C4-2B (cell line): Measurements from ENCODE around the gene RAB36.

Experiments used
- H3K27ac ChIP-seq: fragments of 450-650 bp; 2 replicates; pipeline ENCODE4 v1.5.1; 2017
- ZFX ChIP-seq: fragments of 450-650 bp; IDR thresholded peaks from 2 replicates; pipeline ENCODE4 v1.6.1; 2017
- TF ChIP-seq, protein P1 (sequence below): fragments of 450-650 bp; conservative IDR thresholded peaks from 2 replicates; pipeline ENCODE4 v1.5.1; 2017; ENCODE audit warnings: mild to moderate bottlenecking

Gene RAB36

DNA sequence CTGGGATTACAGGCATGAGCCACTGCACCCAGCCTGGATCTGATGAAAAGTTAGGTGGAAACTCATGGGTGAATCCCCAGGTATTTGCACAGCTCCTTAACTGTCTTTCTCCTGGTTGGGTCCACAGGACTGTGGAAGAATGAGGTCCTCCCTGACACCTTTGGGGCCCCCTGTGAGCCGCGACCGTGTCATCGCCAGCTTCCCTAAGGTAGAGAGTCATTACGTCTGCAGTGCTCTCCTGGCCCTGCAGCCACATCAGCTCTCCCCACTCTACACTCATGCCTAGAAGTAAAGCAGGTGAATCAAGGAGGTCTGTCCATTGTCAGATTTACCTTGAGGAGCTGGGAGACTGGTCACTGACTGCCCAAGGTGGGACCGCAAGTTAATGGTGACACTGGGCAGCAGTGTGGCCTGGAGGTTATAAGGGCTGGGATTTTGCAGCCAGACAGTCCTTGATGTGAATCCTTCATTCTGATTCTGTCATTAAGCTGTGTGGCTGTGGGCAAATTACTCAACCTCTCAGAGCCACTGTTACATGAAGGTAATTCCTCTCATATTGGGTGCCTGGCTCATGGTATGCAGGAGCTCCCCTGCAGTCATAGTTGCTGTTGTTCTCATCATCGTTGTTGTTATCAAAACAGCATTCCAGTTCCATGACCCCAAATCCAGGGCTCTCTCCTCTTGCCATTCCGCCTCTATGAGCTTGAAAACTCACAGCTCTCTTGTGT is 1.4 kb downstream of the RAB36 start:
- H3K27ac ChIP-seq = peak overlapping the region; percentile 80
- TF ChIP-seq, protein P1, sequence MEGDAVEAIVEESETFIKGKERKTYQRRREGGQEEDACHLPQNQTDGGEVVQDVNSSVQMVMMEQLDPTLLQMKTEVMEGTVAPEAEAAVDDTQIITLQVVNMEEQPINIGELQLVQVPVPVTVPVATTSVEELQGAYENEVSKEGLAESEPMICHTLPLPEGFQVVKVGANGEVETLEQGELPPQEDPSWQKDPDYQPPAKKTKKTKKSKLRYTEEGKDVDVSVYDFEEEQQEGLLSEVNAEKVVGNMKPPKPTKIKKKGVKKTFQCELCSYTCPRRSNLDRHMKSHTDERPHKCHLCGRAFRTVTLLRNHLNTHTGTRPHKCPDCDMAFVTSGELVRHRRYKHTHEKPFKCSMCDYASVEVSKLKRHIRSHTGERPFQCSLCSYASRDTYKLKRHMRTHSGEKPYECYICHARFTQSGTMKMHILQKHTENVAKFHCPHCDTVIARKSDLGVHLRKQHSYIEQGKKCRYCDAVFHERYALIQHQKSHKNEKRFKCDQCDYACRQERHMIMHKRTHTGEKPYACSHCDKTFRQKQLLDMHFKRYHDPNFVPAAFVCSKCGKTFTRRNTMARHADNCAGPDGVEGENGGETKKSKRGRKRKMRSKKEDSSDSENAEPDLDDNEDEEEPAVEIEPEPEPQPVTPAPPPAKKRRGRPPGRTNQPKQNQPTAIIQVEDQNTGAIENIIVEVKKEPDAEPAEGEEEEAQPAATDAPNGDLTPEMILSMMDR = no peak
- no peak for TF ChIP-seq ZFX

DNA sequence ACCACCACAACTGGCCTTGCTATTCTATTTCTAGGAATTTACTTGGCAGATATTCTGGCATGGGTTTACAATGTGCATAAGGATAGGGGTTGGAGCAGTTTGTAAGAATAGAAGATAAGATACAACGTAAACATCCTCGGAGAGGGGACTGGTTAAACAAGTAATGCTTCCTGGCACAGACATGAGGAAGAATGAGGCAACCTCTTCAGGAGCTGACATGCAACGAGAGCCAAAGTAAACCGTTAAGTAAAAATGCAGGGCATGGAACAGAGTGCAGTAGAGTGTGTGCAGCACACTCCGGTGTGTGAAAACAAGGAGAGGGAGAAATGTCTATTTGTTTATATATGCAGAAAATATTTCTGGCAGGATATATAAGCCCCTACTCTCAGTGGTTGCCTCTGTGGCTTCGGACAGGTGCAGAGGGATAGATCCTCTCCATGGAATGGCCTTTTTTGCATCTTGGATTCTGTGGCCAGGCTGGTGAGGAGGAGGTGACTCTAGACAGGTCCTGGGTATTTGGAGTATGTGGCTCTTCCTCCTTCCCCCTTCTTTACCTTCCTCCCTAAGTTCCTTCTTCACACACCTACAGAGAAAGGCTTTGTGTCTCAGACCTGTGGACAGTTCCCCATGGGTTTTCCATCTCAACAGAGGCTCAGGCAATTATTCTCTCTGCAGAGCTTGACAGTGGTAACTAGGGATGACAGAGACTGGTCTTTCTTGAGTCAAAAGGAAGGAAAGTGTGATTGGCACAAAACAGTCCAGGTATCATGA is 2.5 kb downstream of the RAB36 start:
- peak overlapping the region; percentile 80 for H3K27ac ChIP-seq
- no peak for TF ChIP-seq ZFX
- TF ChIP-seq, protein P1 = no peak

DNA sequence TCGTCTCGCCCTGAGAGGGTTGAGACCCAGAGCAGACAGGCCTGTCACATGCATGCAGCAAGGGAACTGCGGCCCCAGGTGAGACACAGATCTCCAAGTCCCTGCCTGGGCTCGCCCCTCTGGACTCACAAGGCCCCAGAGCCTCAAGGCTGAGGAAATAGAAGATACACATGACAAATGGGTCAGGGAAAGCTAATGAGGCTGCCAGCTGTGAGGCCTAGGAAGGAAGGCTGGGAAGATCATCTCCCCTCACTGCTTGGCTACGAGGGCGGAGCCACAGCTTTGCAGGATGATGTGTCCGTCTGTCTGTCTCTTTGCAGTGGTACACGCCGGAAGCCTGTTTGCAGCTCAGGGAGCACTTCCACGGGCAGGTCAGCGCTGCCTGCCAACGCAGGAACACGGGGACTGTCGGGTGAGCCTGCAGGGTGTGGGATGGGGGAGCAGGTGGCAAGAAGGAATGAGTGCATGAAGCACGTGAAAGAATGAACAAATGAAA is 4.5 kb downstream of the RAB36 start:
- TF ChIP-seq, protein P1 = no peak
- no peak for TF ChIP-seq ZFX
- peak overlapping the region; percentile 80 for H3K27ac ChIP-seq

DNA sequence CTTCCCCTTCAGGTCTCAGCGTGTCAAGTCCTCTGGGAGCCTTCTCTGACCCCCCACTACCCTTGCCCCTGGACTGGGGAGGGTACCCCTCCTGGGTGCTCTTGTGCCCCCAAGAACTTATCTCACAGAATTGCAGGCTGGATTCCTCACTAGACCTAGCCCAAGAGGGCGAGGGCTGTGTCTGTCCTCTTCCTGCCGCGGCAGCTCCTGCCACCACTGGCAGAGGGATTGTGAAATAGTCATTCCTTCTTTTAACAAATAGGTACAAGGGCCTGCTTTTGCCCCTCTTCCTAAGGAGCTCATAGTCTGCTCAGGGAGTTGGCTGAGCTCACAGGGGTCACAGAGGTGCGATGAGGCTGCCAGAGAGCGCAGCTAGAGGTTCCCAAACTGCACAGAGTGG is 5.5 kb downstream of the RAB36 start:
- H3K27ac ChIP-seq = no peak overlapping the region; the same call in 1 of the 2 replicates
- TF ChIP-seq, protein P1 = no peak
- no peak for TF ChIP-seq ZFX

DNA sequence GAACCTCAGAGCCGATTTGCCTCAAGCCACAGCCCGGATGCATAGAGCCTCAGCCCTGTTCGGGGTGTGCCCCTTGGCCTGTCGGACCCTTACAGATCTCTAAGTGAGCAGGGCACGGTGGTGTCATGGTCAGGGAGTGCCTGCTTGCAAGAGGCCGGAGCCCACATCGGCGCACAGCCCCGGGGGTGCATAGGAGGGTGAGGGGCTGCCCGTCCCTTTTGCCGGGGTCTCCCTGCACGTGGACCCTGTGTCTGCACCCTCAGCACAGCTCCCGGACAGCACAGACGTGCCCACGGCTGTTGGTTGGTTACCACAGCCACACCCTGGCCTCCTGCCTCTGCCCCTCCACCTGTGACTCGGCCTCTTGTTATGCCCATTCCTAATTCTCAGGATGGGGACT is 6.5 kb downstream of the RAB36 start:
- TF ChIP-seq, protein P1 = no peak
- TF ChIP-seq ZFX = no peak
- no peak overlapping the region for H3K27ac ChIP-seq

DNA sequence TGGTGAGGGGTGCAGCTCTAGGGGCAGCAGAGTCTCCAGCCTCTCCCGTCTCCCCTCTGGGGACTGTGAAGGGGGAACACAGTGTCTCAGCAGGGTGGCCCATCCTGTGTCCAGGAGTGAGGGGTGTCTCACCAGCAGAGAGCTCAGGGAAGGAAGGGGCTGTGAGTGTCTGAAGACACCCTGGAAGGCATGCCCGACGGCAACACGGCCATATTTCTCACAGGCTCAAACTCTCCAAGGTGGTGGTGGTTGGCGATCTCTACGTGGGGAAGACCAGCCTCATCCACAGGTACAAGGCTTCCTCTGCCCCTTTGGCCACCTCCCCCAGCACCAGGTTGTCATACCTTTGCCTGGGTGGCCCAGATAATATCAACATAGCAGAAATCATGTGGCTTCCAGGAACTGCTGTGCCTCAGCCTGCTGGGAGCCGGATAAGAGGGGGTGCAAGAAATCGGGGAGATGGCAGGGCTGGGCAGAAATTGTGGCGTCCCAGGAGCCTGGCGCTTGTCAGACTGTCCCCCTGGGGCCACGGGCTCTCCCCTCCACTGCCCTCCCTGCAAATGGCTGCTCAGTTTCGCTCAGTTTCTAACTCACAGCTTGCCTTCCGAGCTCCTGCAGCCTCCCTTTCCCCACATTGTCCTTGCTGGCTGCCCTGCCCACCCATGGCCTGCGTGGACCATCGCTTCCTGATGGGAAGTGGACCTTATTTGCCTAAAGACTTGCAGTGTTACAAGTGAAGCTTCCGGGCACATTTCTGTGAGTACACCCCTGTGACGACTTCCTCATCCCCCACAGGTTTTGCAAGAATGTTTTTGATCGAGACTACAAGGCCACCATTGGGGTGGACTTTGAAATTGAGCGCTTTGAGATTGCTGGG is 7.2 kb downstream of the RAB36 start:
- no peak overlapping the region for H3K27ac ChIP-seq
- no peak for TF ChIP-seq ZFX
- TF ChIP-seq, protein P1 = no peak
